Gastroesophageal sphincter (tissue), 4 donors: ENCODE measurements around the gene NT5C2. TPM values are rescaled to one million over a fixed set of nuclear protein-coding genes. Genes with fewer than 3 reads are reported as not detected.

Experiments used
- ATAC-seq: fragments of 150-250 bp; one replicate; pipeline ENCODE4 v1.9.1; 2016; ENCODE audit warnings: mild to moderate bottlenecking, moderate library complexity
- H3K27ac ChIP-seq, 4 donors: fragments of 200-600 bp; sonication (generic) in 3 of 4; 1 replicate in 3 of 4; 2 replicates in 1 of 4; pipeline ENCODE4 v1.5.1; 2016 to 2019
- H3K27me3 ChIP-seq: fragments of 200-600 bp; sonication (generic); one replicate; pipeline ENCODE4 v1.5.1; 2019
- H3K36me3 ChIP-seq, 2 donors: fragments of 200-600 bp; sonication (generic); one replicate each; pipeline ENCODE4 v1.5.1; 2019; ENCODE audit warnings: control low read depth in 1 of 2
- H3K4me1 ChIP-seq, 3 donors: fragments of 200-600 bp; sonication (generic); 1 replicate in 2 of 3; 2 replicates in 1 of 3; pipeline ENCODE4 v1.5.1; 2016 to 2019; ENCODE audit warnings: control low read depth in 2 of 3
- H3K4me3 ChIP-seq, 2 donors: fragments of 200-600 bp; sonication (generic); one replicate each; pipeline ENCODE4 v1.5.1; 2019; ENCODE audit warnings: mild to moderate bottlenecking in 1 of 2, moderate library complexity in 1 of 2
- H3K9me3 ChIP-seq, 3 donors: fragments of 200-600 bp; sonication (generic); one replicate each; pipeline ENCODE4 v1.5.1; 2017 to 2019; ENCODE audit warnings: control low read depth in 2 of 3
- EP300 ChIP-seq: sonication (generic); formaldehyde crosslinking; IDR thresholded peaks from one replicate; pipeline ENCODE4 v1.6.1; 2017; ENCODE audit warnings: antibody characterized with exemption, mild to moderate bottlenecking
- POLR2A ChIP-seq, 2 donors: fragments of 450-650 bp; IDR thresholded peaks; one replicate each; pipeline ENCODE4 v1.6.1; 2017; ENCODE audit warnings: antibody characterized with exemption in 2 of 2, mild to moderate bottlenecking in 2 of 2, moderate library complexity in 1 of 2
- POLR2AphosphoS5 ChIP-seq: sonication (generic); formaldehyde crosslinking; IDR thresholded peaks from one replicate; pipeline ENCODE4 v1.6.1; 2017; ENCODE audit warnings: antibody characterized with exemption
- WGBS, 2 donors: methylation state at CpG; one replicate each; pipeline ENCODE4 v1.1.5; 2018; ENCODE audit warnings: low coverage in 1 of 2; 5-methylcytosine and 5-hydroxymethylcytosine counted together
- total RNA-seq, 4 donors: library from RNA; depleted of rRNA; stranded (reverse); fragments of >200 nt; gene quantifications; one replicate each; pipeline ENCODE4 v1.1.0, GENCODE V29; 2016
- TF ChIP-seq, protein P1 (sequence below), 4 experiments: fragments of 200-600 bp in 2 of 4; fragments of 450-650 bp in 2 of 4; sonication (generic) in 1 of 4; IDR thresholded peaks; one replicate each; pipeline ENCODE4 v1.5.1; 2017 to 2019; ENCODE audit warnings: antibody characterized with exemption in 4 of 4, mild to moderate bottlenecking in 2 of 4, moderate library complexity in 2 of 4

Gene NT5C2
- total RNA-seq, 4 donors from 2014 or later: 63.4 to 71.9 (median 71.1) TPM

DNA sequence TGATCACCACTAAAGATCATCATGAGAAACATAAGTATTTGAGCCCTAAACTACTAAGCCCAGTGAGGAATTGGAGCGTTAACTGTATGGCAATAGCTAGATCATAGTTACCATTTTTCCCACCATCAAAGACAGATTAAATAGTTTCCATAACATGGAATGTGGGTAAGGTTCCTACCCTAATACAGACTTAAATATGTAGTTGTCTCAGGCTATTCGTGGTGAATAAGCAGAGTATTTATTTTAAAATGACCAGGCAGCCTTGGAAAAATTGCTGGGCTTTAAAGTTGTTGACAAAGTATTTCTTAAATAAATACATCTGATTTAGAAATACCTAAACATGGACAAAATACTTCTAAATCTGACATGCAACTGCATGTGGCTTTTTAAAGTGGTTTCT is 106.8 kb downstream of the NT5C2 start:
- Histone ChIP-seq H3K36me3 (peaks cover 10 to 76% of the 10 kb centered on the region in 2 donors), H3K9me3 (no peaks in the 10 kb centered on the region), H3K4me1 (peaks cover 0 to 9% (median 3%) of the 10 kb centered on the region in 3 donors), H3K4me3 (no peak overlapping the region), H3K27ac (peak overlapping the region in 3 of 4 donors; percentile 16 to 41 (median 23)), H3K27me3 (no peaks in the 10 kb centered on the region)
- TF ChIP-seq, protein P1, sequence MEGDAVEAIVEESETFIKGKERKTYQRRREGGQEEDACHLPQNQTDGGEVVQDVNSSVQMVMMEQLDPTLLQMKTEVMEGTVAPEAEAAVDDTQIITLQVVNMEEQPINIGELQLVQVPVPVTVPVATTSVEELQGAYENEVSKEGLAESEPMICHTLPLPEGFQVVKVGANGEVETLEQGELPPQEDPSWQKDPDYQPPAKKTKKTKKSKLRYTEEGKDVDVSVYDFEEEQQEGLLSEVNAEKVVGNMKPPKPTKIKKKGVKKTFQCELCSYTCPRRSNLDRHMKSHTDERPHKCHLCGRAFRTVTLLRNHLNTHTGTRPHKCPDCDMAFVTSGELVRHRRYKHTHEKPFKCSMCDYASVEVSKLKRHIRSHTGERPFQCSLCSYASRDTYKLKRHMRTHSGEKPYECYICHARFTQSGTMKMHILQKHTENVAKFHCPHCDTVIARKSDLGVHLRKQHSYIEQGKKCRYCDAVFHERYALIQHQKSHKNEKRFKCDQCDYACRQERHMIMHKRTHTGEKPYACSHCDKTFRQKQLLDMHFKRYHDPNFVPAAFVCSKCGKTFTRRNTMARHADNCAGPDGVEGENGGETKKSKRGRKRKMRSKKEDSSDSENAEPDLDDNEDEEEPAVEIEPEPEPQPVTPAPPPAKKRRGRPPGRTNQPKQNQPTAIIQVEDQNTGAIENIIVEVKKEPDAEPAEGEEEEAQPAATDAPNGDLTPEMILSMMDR (IDR thresholded peaks at IDR 0.05): no peak
- no peak for TF ChIP-seq POLR2A (IDR thresholded peaks at IDR 0.05)
- TF ChIP-seq POLR2AphosphoS5: no peak
- no peak for TF ChIP-seq EP300
- 40 to 42% methylated on average over 2 of the region's 2 CpGs for WGBS, 2 donors
- ATAC-seq: no peak

DNA sequence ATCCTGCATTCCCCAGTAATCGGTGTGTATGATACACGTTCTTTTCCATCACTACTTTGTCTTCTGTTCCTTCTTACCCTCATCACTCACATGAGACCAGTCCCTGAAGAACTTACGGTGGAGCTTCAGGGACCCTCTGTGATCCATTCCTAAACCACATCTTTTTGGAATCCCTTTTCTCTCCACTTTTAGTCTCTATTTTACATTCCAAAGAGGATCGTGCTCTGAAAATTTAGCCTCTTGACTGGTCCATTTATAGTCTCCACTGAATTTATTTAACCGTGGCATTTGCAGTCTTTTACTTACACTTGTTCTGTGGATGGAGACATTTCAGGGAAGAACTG is 109.1 kb downstream of the NT5C2 start:
- peaks cover under 1 to 62% of the 10 kb centered on the region in 2 donors for H3K36me3 ChIP-seq
- no peak overlapping the region for H3K27ac ChIP-seq
- no peaks in the 10 kb centered on the region for H3K27me3 ChIP-seq
- peaks cover 0 to 9% (median 3%) of the 10 kb centered on the region in 3 donors for H3K4me1 ChIP-seq
- ATAC-seq: no peak
- no peaks in the 10 kb centered on the region for H3K9me3 ChIP-seq
- TF ChIP-seq POLR2A (IDR thresholded peaks at IDR 0.05) (no peak), EP300 (no peak), POLR2AphosphoS5 (no peak)
- TF ChIP-seq, protein P1 (IDR thresholded peaks at IDR 0.05): no peak
- H3K4me3 ChIP-seq: no peak overlapping the region
- WGBS, 2 donors: 88 to 91% methylated on average over 4 to 5 of the region's 5 CpGs

GRCh38 chr10:103083266-103083976 is 109.7 kb downstream of the NT5C2 start:
- H3K36me3 ChIP-seq: peaks cover 0 to 62% of the 10 kb centered on the region in 2 donors
- TF ChIP-seq EP300 (no peak), POLR2A (IDR thresholded peaks at IDR 0.05) (no peak)

DNA sequence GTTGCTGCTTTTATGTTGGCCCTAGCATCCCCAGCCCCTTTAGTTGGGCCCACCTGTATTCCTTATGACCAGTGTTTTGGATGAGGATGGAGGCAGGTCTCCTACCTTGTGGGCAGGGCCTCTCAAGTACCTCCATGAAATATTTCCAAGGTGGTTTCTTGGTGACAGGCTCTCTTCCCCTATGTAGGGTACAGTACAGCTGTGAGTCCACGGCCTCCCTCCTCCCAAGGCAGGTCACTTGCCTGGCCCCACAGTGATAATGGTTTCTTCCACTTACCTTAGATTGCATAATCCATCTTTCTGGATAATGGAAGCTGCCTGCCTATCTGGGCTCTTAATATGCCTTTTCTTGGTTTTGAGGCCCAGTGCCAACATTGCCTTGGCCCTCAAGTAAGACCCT is 110.4 kb downstream of the NT5C2 start:
- Histone ChIP-seq H3K27me3 (no peaks in the 10 kb centered on the region), H3K36me3 (peaks cover 0 to 62% of the 10 kb centered on the region in 2 donors), H3K27ac (no peak overlapping the region), H3K9me3 (no peaks in the 10 kb centered on the region), H3K4me1 (peaks cover 0 to 9% (median 3%) of the 10 kb centered on the region in 3 donors), H3K4me3 (no peak overlapping the region)
- no peak for ATAC-seq
- WGBS, 2 donors: 100% methylated on average over 1 of the region's 1 CpG; no CpG with 5 or more reads in 1 of the 2 donors
- TF ChIP-seq POLR2A (IDR thresholded peaks at IDR 0.05) (no peak), POLR2AphosphoS5 (no peak), EP300 (no peak)
- TF ChIP-seq, protein P1 (IDR thresholded peaks at IDR 0.05): no peak

More at GRCh38 chr10:103083266-103083976, 109.7 kb downstream of the NT5C2 start:
- H3K4me3 ChIP-seq: no peak overlapping the region
- peaks cover 0 to 9% (median 3%) of the 10 kb centered on the region in 3 donors for H3K4me1 ChIP-seq
- no peak for ATAC-seq
- WGBS, 2 donors: 80 to 95% methylated on average over 4 to 6 of the region's 7 CpGs
- no peak overlapping the region for H3K27ac ChIP-seq
- H3K27me3 ChIP-seq: no peaks in the 10 kb centered on the region
- no peaks in the 10 kb centered on the region for H3K9me3 ChIP-seq

GRCh38 chr10:103080891-103081581 is 112.0 kb downstream of the NT5C2 start:
- WGBS, 2 donors: no CpG with 5 or more reads among the region's 4 CpGs
- ATAC-seq: no peak

More at GRCh38 chr10:103080891-103081581, 112.0 kb downstream of the NT5C2 start:
- Histone ChIP-seq H3K9me3 (no peaks in the 10 kb centered on the region), H3K4me1 (no peaks in the 10 kb centered on the region), H3K4me3 (no peak overlapping the region), H3K27ac (no peak overlapping the region), H3K36me3 (peaks cover 0 to 70% of the 10 kb centered on the region in 2 donors), H3K27me3 (no peaks in the 10 kb centered on the region)
- TF ChIP-seq POLR2A (IDR thresholded peaks at IDR 0.05): no peak
- peak; percentile 4 for TF ChIP-seq POLR2AphosphoS5
